Pons (tissue), 1 donor: Measurements from ENCODE around the gene NAA10.

Experiments
- DNase-seq: peaks from one replicate; pipeline ENCODE4 v3.0.0-alpha.2; 2016; ENCODE audit warnings: low spot score

The NAA10 gene

DNA sequence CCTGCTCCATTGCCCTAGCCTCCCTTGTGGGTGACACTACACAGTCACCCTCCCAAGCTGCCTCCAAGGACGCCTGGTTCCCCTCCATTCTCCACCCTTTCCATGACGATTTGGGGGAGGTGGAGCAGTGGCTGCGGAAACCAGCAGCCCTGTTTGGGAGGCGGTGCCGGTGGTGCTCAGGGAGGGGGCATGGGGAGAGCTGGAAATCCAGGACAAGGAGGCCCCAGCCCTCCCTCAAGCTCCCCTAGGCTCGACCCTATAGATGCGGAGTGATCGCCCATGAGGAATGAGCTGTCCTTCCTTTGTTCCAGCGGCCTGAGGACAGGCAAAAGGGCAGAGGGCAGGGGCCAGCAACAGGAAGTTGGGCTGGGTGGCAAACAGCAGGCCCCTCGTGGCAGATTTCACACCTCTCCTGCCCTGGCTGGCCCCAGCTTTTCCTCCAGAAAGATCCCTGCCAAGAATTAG, 13.2 kb upstream of the NAA10 start:
- no peak for DNase-seq

GRCh38 chrX:153947009-153947769, 12.4 kb upstream of the NAA10 start:
- peak; percentile 66 for DNase-seq

DNA sequence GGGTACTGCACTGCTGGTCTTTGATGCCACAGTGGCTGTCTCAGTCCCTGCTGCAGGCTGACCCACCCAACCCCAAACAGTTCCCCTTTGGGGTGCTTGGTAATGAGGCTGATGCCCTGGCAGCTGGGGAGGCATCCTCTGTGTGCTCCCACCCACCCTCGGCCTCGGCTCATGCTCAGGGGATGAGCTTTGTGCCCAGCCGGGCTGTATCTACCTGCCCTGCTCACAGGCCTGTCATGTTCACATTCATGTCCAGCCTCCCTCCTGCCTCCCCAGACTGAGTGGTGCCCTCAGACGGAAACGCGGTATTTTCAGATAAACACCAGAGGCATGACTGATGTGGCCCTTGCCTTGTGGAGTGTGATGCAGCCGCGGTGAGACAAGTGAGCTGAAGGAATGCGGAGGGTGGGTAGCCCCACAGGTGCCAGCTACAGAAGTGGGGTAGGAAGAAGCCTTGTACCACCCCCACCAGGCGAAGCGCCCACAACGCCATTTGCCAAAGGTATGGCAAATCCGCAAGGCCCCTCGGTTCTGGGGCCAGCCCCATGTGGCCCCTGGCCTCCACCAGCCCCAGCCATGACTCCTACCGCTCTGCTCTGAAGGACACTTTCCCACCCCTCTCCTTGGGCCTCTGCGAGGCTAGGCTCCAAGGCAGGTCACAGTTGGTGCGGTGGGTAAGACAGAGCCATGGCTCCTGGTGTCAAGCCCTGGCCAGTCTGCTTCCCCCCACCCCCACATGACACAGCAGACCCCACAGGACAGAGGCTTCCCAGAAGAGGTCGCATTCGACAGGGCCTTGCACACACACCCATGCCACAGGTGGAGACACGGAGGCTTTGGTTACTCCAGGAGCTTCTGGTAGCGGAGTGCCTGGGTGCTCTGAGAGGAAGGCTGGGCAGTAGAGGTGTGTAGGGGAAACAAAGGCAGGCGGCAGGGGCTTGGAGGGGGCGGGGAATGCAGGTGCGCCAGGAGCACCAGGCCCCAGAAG, 11.4 kb upstream of the NAA10 start:
- DNase-seq, result no peak

- no peak for DNase-seq
Observed at GRCh38 chrX:153944800-153945150, 9.9 kb upstream of the NAA10 start.

- no peak for DNase-seq
Observed at GRCh38 chrX:153944140-153944799, 9.4 kb upstream of the NAA10 start, which contains the start of gene RENBP. Gene RENBP (minus strand): TSS chrX:153944643. CDS start chrX:153944610, 33 bp downstream.

- no peak for DNase-seq
Observed at GRCh38 chrX:153941336-153942252, 6.8 kb upstream of the NAA10 start.

- no peak for DNase-seq
Observed at GRCh38 chrX:153939573-153939972, 4.7 kb upstream of the NAA10 start.

- no peak for DNase-seq
Observed at GRCh38 chrX:153938226-153938786, 3.5 kb upstream of the NAA10 start.

DNA sequence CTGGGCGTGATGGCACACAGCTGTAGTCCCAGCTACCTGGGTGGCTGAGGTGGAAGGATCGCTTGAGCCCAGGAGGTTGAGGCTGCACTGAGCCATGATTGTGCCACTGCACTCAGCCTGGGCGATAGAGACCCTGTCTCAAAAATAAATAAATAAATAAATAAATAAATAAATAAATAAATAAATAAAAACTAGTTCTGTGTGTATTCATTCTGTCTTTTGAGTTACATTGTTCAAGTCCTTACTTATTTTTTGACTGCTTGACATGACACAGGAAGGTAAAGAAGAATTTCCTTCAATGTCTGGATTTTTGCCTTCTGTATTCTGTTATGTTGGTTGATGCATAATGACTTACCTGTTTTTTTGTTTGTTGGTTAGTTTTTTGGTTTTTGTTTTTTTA, 2.2 kb upstream of the NAA10 start:
- no peak for DNase-seq

GRCh38 chrX:153935326-153935851, 552 bp upstream of the NAA10 start:
- no peak for DNase-seq

DNA sequence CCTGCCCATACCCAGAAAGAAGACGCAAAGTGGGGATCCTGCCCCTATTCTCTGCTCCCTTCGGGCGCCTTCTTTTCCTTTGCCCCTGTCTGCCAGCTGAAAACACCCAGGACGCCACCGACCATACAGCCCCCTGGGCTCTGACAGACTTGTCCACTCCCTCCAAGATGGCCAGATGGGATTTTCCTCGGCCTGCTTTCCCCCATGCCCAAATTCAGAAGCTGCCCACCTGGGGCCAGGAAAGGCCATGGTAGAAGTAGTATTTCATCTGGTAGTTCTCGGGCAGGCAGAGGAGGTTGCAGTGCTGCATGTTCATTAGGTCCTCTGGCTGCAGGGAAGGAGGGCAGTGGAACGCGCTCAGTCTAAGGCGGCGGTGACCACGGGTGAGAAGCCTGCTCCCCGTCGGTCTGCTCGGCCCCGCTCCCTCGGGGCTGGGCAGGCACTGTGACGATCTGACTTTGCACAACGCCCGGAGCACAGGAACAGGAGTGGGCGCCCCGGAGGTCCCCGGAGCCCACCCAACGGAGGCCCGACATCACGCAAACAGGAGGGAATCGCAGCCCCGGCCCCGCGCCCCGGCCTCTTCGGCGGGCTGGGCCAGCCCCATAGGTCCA, 582 bp downstream of the NAA10 start:
- DNase-seq, result no peak

- DNase-seq, result no peak
Observed at GRCh38 chrX:153933748-153934147, 1.1 kb downstream of the NAA10 start.

DNA sequence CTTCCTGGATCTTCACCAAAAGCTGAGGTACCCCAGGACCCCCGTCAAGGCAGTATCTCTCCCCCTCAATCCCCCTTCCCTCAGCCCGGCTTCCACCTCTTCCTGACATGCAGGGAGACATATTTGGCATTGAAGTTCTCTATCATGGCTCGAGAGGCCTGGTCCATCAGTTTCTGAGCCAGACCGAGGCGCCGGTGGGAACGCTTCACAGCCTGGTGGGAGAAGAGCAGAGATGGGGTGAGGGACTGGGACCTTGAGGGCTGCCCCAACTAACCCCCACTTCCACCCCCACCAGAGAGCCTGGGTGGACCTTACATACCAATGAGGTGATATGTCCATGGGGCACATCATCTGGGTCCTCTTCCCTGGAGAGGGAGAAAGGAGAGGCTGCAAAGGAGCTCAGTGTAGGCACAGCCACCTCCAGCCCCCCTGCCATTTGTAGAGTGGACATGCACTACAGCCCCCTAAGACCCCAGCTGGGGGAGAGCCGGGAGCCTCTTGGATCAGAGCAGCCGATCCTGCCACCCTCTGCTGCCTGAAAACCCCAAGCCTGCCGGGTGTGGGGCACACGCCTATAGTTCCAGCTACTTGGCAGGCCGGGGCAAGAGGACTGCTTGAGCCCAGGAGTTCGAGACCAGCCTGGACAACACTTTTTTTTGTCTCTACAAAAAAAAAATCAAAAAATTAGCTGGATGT, 2.5 kb downstream of the NAA10 start:
- no peak for DNase-seq

DNA sequence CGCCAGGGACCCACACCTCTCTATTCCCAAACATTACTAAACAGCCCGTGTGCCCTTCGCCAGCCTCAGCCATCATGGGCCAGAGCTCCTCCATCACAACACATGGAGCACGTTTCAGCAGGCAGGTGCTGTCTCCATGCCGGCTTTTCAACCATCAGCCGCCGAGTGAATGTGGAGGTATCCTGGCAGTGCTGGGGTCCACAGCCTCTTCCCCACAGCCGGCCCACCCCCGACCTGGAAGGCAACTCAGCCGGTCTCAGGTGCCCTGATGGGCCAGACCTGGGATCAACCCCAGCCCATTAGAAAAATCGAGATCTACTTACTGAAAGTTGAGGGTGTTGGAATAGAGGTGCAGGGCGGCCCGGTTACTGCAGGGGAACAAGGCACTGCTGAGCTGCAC, 3.1 kb downstream of the NAA10 start:
- no peak for DNase-seq

- DNase-seq, result no peak
Observed at GRCh38 chrX:153931151-153931550, 3.7 kb downstream of the NAA10 start.

DNA sequence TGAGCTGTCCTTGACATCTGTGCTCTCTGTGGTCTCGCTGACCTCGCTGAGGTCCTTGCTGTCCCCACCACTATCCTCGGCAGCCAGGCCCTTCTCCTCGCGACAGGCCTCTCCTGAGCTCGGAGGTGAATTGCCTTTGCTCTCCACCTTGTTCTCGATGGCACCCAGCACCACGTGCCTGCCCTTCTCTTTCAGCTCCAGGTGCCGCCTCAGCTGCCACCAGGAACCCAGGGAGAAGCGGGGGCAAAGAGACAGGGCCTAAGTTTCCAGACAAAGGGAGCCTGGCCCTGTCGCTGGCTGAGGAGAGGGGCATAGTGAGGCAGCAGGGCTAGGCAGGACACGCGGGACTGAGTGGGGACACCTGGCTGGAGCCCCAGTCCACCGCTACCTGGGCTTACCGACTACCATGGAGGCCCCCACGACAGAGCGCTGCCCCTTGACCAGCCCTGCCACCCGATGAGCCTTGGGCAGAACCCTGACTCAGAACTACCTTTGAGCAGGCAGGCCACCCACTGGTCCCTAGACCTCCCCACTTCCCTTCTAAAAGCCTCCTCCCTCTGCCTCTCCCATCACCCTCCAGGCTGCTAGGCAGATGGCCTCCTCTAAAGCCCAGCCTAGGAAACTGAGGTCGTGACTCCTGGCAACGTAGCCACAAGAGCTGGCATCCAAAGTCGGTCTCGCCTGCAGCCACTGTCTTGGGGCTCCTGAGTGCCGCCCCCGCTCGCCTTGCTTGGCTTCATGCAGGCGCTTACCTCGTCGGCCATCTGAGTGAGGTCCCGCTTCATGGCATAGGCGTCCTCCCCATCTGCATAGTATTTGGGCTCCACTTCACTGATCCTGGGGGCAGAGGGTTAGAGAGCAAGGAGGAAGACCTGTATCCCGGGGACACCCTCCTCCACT, 4.6 kb downstream of the NAA10 start:
- no peak for DNase-seq

DNA sequence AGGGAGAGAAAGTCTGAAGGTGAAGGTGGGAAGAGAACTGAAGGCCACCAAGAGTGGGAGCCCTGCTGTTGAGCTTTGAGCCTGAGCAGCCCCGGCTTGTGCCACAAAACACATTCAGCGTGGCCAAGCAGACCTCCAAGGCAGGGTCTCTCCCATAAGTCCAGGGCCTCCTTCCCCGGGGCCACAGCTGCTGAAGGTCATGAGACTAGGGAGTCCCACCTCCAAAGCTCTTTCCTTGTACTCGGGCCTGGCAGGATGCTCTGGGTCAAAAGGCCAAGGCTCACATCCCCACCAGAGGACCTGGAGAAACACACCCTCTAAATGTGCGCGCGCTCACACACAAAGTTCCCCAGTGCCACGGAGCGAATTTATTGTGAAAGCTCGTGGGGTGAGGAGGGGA, 5.3 kb downstream of the NAA10 start:
- no peak for DNase-seq

- no peak for DNase-seq
Observed at GRCh38 chrX:153928846-153929245, 6.0 kb downstream of the NAA10 start.
